NOMO-1 treated with dmso at 0.1 percent for 144 hours (cell line): ENCODE results near the gene PCDHA11.

Experiments used
- DNase-seq: peaks from one replicate; lab custom pipeline; 2025; ENCODE audit not compliant: unreplicated experiment; lab: John Stamatoyannopoulos, UW

PCDHA11 gene

DNA sequence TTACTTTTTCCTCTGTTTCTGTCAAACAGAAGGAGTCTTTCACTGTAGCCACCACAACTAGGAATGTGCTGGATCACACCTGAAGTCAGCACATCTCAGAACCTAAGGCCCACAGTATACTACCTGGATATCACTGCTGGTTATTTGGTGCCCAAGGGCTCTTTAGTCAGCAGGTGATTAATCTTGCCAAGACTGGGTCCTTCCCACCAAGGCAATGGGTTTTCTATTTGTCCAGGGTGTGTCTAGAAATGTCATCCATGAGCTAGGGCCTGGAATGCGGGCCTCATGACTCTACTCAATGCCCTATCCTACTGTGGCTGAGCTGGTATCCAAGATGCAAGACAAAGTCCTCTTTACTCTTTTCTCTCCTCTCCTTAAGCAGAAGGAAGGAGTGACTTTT is 47.6 kb downstream of the PCDHA11 start:
- DNase-seq, result no peak
